Hippocampal formation (tissue), 2 donors: Measurements from ENCODE around the gene IFNGR1.

Source experiments
- DNase-seq, 2 donors: peaks; one replicate each; lab custom pipeline; 2025; lab: John Stamatoyannopoulos, UW

IFNGR1 gene

GRCh38 chr6:137175868-137176245 lies 43.3 kb downstream of the IFNGR1 start:
- DNase-seq, result no peak

GRCh38 chr6:137175157-137175867 lies 43.9 kb downstream of the IFNGR1 start:
- no peak for DNase-seq

GRCh38 chr6:137173501-137173900 lies 45.7 kb downstream of the IFNGR1 start, which contains the start of gene IL22RA2:
Gene IL22RA2, minus strand, starts transcription at chr6:137173644. Its CDS starts 11,895 bp downstream, at chr6:137161749.
- DNase-seq, result no peak

- no peak for DNase-seq
Observed at GRCh38 chr6:137172734-137173431, 46.3 kb downstream of the IFNGR1 start.

- no peak for DNase-seq
Observed at GRCh38 chr6:137171824-137172733, 47.1 kb downstream of the IFNGR1 start.

GRCh38 chr6:137171053-137171374 lies 48.2 kb downstream of the IFNGR1 start:
- no peak for DNase-seq

GRCh38 chr6:137170266-137171052 lies 48.7 kb downstream of the IFNGR1 start:
- no peak for DNase-seq

- no peak for DNase-seq
Observed at GRCh38 chr6:137167702-137168377, 51.3 kb downstream of the IFNGR1 start.

- no peak for DNase-seq
Observed at GRCh38 chr6:137166247-137167098, 52.7 kb downstream of the IFNGR1 start.

GRCh38 chr6:137165375-137166246 lies 53.6 kb downstream of the IFNGR1 start:
- no peak for DNase-seq

- DNase-seq, result no peak
Observed at GRCh38 chr6:137163732-137164318, 55.4 kb downstream of the IFNGR1 start.

- DNase-seq, result no peak
Observed at GRCh38 chr6:137162692-137163306, 56.4 kb downstream of the IFNGR1 start.

GRCh38 chr6:137161949-137162348 lies 57.2 kb downstream of the IFNGR1 start:
- no peak for DNase-seq

GRCh38 chr6:137160763-137161162 lies 58.4 kb downstream of the IFNGR1 start:
- no peak for DNase-seq

GRCh38 chr6:137159912-137160311 lies 59.3 kb downstream of the IFNGR1 start:
- DNase-seq, result no peak

- DNase-seq, result no peak
Observed at GRCh38 chr6:137157601-137158000, 61.6 kb downstream of the IFNGR1 start.

GRCh38 chr6:137156650-137157049 lies 62.5 kb downstream of the IFNGR1 start:
- no peak for DNase-seq

- DNase-seq, result no peak
Observed at GRCh38 chr6:137155830-137156229, 63.4 kb downstream of the IFNGR1 start.
